ENCODE measurements around the gene ASPA. TPM values are rescaled to one million over a fixed set of nuclear protein-coding genes. Genes with fewer than 3 reads are reported as not detected.
A peak's percentile ranks its signal among the peaks of the same experiment; 100 is the strongest.

The ASPA gene
- total and polyA plus RNA-seq, 2 of the 13 experiments (the other 11 are each of a cell fraction or from before 2014, with no cell fraction given) = not detected

- TF ChIP-seq ZNF253 (CRISPR knock-in tag; IDR thresholded peaks at IDR 0.05; ENCODE audit: borderline replicate concordance) = peak; percentile 62; the same call in 1 of the 2 replicates
- TF ChIP-seq ZNF777 (CRISPR knock-in tag; IDR thresholded peaks at IDR 0.05) = peak; percentile 54; the same call in 1 of the 2 replicates
- TF ChIP-seq ZSCAN21 (CRISPR knock-in tag; IDR thresholded peaks at IDR 0.05; ENCODE audit: borderline replicate concordance) = peak; percentile 78
- TF ChIP-seq MIXL1 (CRISPR knock-in tag; IDR thresholded peaks at IDR 0.05) = no peak
- peak; percentile 52; the same call in 1 of the 2 replicates for TF ChIP-seq ZFX (CRISPR knock-in tag; IDR thresholded peaks at IDR 0.05; ENCODE audit: low read depth)
- peak; percentile 48; the same call in 1 of the 2 replicates for TF ChIP-seq ZNF501 (CRISPR knock-in tag; IDR thresholded peaks at IDR 0.05)
- no peak for TF ChIP-seq ZNF660 (CRISPR knock-in tag; IDR thresholded peaks at IDR 0.05; ENCODE audit: borderline replicate concordance, low read depth)
- no peak for TF ChIP-seq ZBTB37 (CRISPR knock-in tag; IDR thresholded peaks at IDR 0.05)
- no peak for TF ChIP-seq DR1 (CRISPR knock-in tag; IDR thresholded peaks at IDR 0.05)
- TF ChIP-seq ZNF343 (CRISPR knock-in tag; IDR thresholded peaks at IDR 0.05) = no peak
- peak; percentile 68; the same call in 1 of the 2 replicates for TF ChIP-seq FOXP4 (CRISPR knock-in tag; IDR thresholded peaks at IDR 0.05)
- no peak for TF ChIP-seq ZNF337 (CRISPR knock-in tag; IDR thresholded peaks at IDR 0.05; ENCODE audit: borderline replicate concordance, low read depth)
- TF ChIP-seq ETV6 (CRISPR knock-in tag; conservative IDR thresholded peaks at IDR 0.05) = 0 out of 2 replicates have a peak, but pooled peaks have one; percentile 15
- 0 out of 2 replicates have a peak, but pooled peaks have one; percentile 37 for TF ChIP-seq ZNF136 (CRISPR knock-in tag; IDR thresholded peaks at IDR 0.05; ENCODE audit: low read depth)
- peak; percentile 34; the same call in 1 of the 2 replicates for TF ChIP-seq SAP130 (CRISPR knock-in tag; IDR thresholded peaks at IDR 0.05; ENCODE audit: low read depth)
- TF ChIP-seq TOPORS (CRISPR knock-in tag; IDR thresholded peaks at IDR 0.05) = 0 out of 2 replicates have a peak, but pooled peaks have one; percentile 33
- TF ChIP-seq ZBTB7B (CRISPR knock-in tag; IDR thresholded peaks at IDR 0.05) = peak; percentile 66; the same call in 1 of the 2 replicates
- peak; percentile 74; the same call in 1 of the 2 replicates for TF ChIP-seq TBX2 (CRISPR knock-in tag; IDR thresholded peaks at IDR 0.05; ENCODE audit: borderline replicate concordance)
- TF ChIP-seq CREM (IDR thresholded peaks at IDR 0.05) = no peak
- no peak for TF ChIP-seq CREM (CRISPR knock-in tag; IDR thresholded peaks at IDR 0.05)
- TF ChIP-seq HOXA5 (CRISPR knock-in tag; IDR thresholded peaks at IDR 0.05) = no peak
- TF ChIP-seq DMAP1 (CRISPR knock-in tag; IDR thresholded peaks at IDR 0.05) = peak; percentile 63; the same call in 1 of the 2 replicates
These were observed 54.3 kb downstream of the ASPA start (continued) for GRCh38 chr17:3529817-3530741.
